Progenitor cell of endocrine pancreas (in vitro differentiated cells): ENCODE data around the gene PDE3A. TPM values are rescaled to one million over a fixed set of nuclear protein-coding genes. Genes with fewer than 3 reads are reported as not detected.

Experiments
- DNase-seq: peaks from one replicate; pipeline ENCODE4 v3.0.0; 2021; ENCODE audit warnings: low spot score; ENCODE audit not compliant: unreplicated experiment
- H3K27ac Mint-ChIP-seq: 2 replicates; pipeline ENCODE4 v1.8.0; 2021; ENCODE audit warnings: mild to moderate bottlenecking, moderate library complexity, mixed read lengths
- H3K27me3 Mint-ChIP-seq: 2 replicates; pipeline ENCODE4 v1.8.0; 2021; ENCODE audit warnings: mixed read lengths
- H3K36me3 Mint-ChIP-seq: 2 replicates; pipeline ENCODE4 v1.8.0; 2022; ENCODE audit warnings: mixed read lengths; ENCODE audit not compliant: insufficient read depth
- H3K4me1 Mint-ChIP-seq: 2 replicates; pipeline ENCODE4 v1.8.0; 2021; ENCODE audit warnings: low read depth, mixed read lengths
- H3K4me3 Mint-ChIP-seq: 2 replicates; pipeline ENCODE4 v1.8.0; 2021; ENCODE audit warnings: low read depth, mild to moderate bottlenecking, moderate library complexity, mixed read lengths
- H3K9me3 Mint-ChIP-seq: 2 replicates; pipeline ENCODE4 v1.8.0; 2021; ENCODE audit warnings: low read depth, mixed read lengths
- total RNA-seq: library from RNA; stranded (reverse); gene quantifications from 2 replicates; pipeline ENCODE4 v1.2.1, GENCODE V29; 2021
- TF ChIP-seq, protein P1 (sequence below): fragments of 200-600 bp; sonication (generic); IDR thresholded peaks from one replicate; pipeline ENCODE4 v1.5.0; 2021; ENCODE audit warnings: antibody characterized with exemption, mild to moderate bottlenecking; ENCODE audit not compliant: unreplicated experiment

Gene PDE3A
- total RNA-seq, 1 donor from 2014 or later = 121 TPM

DNA sequence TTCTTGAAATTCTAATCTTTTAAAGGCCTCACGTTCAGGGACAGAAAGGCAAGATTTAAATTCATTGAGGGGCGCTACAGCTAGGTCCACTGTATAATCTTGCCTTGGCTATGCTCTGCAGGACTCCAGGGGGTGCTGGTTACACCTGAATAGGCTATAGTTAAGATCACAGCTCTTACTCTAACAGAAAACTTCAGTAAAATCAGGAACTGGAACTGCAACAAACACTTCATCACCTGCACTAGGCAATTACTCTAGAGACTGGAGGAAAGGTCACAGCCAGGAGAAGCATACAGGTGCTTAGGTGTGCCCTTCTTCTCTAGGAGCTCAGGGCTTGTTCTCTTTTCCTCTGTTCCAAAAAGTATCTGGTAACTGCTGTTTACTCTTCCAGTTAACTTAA, 347.7 kb downstream of the PDE3A start:
- Mint-ChIP-seq H3K4me1 (peaks cover 9% of the 10 kb centered on the region), H3K27ac (no peak overlapping the region), H3K36me3 (no peaks in the 10 kb centered on the region), H3K9me3 (no peaks in the 10 kb centered on the region), H3K27me3 (no peaks in the 10 kb centered on the region), H3K4me3 (no peak overlapping the region)
- no peak for DNase-seq
- TF ChIP-seq, protein P1, sequence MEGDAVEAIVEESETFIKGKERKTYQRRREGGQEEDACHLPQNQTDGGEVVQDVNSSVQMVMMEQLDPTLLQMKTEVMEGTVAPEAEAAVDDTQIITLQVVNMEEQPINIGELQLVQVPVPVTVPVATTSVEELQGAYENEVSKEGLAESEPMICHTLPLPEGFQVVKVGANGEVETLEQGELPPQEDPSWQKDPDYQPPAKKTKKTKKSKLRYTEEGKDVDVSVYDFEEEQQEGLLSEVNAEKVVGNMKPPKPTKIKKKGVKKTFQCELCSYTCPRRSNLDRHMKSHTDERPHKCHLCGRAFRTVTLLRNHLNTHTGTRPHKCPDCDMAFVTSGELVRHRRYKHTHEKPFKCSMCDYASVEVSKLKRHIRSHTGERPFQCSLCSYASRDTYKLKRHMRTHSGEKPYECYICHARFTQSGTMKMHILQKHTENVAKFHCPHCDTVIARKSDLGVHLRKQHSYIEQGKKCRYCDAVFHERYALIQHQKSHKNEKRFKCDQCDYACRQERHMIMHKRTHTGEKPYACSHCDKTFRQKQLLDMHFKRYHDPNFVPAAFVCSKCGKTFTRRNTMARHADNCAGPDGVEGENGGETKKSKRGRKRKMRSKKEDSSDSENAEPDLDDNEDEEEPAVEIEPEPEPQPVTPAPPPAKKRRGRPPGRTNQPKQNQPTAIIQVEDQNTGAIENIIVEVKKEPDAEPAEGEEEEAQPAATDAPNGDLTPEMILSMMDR = peak; percentile 55

- Mint-ChIP-seq H3K4me1 (peaks cover 7% of the 10 kb centered on the region), H3K4me3 (no peak overlapping the region), H3K27ac (no peak overlapping the region), H3K9me3 (no peaks in the 10 kb centered on the region), H3K27me3 (no peaks in the 10 kb centered on the region), H3K36me3 (no peaks in the 10 kb centered on the region)
- no peak for DNase-seq
- TF ChIP-seq, protein P1 = no peak
These were observed 348.6 kb downstream of the PDE3A start for GRCh38 chr12:20716985-20717384.

GRCh38 chr12:20718294-20718693, 350.0 kb downstream of the PDE3A start:
- Mint-ChIP-seq H3K36me3 (no peaks in the 10 kb centered on the region), H3K9me3 (no peaks in the 10 kb centered on the region), H3K27ac (no peak overlapping the region), H3K27me3 (no peaks in the 10 kb centered on the region), H3K4me3 (no peak overlapping the region), H3K4me1 (peaks cover 7% of the 10 kb centered on the region)
- DNase-seq = no peak
- TF ChIP-seq, protein P1 = no peak

GRCh38 chr12:20722142-20722541, 353.8 kb downstream of the PDE3A start:
- H3K36me3 Mint-ChIP-seq = no peaks in the 10 kb centered on the region
- TF ChIP-seq, protein P1 = no peak
- H3K9me3 Mint-ChIP-seq = peaks cover 3% of the 10 kb centered on the region
- H3K27ac Mint-ChIP-seq = no peak overlapping the region
- H3K27me3 Mint-ChIP-seq = no peaks in the 10 kb centered on the region
- H3K4me1 Mint-ChIP-seq = no peaks in the 10 kb centered on the region
- no peak overlapping the region for H3K4me3 Mint-ChIP-seq
- DNase-seq = no peak

- Mint-ChIP-seq H3K4me1 (no peaks in the 10 kb centered on the region), H3K9me3 (peaks cover 21% of the 10 kb centered on the region), H3K36me3 (peaks cover 3% of the 10 kb centered on the region), H3K27ac (no peak overlapping the region), H3K4me3 (no peak overlapping the region), H3K27me3 (no peaks in the 10 kb centered on the region)
- TF ChIP-seq, protein P1 = no peak
- no peak for DNase-seq
These were observed 362.9 kb downstream of the PDE3A start for GRCh38 chr12:20731274-20731673.
